SH-SY5Y (cell line): ENCODE data around the gene SPCS2.
A peak's percentile ranks its signal among the peaks of the same experiment; 100 is the strongest.

ENCODE experiments used
- GATA2 ChIP-seq: IDR thresholded peaks from 2 replicates; pipeline ENCODE4 v1.6.1; 2011; ENCODE audit warnings: mild to moderate bottlenecking, low read depth, low read length
- GATA3 ChIP-seq: IDR thresholded peaks from 2 replicates; pipeline ENCODE4 v1.6.1; 2011; ENCODE audit warnings: low read depth, mild to moderate bottlenecking, low read length, moderate library complexity

SPCS2 gene

GRCh38 chr11:74948898-74949752 is at the start of gene SPCS2, which contains the start of gene XRRA1:
TSS of gene SPCS2 (plus strand) at chr11:74949266. CDS start at chr11:74949286, 20 bp downstream.
TSS of gene XRRA1 (minus strand) at chr11:74949091. CDS start at chr11:74940878, 8,213 bp downstream.
- TF ChIP-seq GATA3 = no peak
- TF ChIP-seq GATA2 = no peak; the same call in 1 of the 2 replicates

GRCh38 chr11:74902342-74902741 is 46.7 kb upstream of the SPCS2 start:
- no peak for TF ChIP-seq GATA2
- TF ChIP-seq GATA3 = no peak

DNA sequence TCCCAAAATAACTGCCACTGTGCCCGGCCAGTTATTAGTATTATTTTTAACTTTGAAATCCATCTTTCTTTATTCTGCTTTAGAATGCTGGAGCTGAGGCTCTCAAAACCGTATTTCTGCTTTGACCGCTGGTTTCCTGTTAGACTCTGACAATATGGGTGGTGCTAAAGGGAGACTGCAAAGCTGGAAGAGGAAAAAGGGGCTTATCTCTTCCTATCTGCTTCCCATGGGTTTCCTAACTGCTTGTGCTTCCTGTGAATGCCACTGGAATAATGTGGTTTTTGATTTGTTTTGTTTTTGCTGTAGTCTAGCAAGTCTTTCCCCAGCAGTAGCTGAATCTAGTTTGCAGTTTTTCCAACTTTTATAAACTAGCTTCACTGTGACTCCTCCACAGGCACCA is 43.7 kb upstream of the SPCS2 start:
- no peak for TF ChIP-seq GATA2
- no peak for TF ChIP-seq GATA3

GRCh38 chr11:74909385-74909784 is 39.7 kb upstream of the SPCS2 start:
- no peak for TF ChIP-seq GATA3
- TF ChIP-seq GATA2 = no peak

DNA sequence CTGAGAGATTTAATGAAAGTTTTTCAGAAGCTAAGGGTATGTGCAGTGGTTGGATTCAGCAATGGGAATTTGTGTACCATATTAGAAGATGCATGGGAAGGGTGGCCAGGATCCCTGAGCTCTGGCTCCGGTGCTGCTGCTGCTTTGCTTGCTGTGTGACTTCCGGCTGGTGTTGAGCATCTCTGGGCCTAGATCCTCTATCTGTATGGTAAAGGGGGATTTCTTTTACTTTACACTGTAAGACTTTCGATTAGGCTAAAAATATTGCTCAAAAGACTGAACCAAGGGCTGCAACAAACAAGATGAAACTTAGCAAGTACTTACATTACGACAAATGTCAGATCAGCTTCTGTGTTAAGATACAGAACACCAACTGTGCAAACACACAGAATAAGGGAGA is 39.3 kb upstream of the SPCS2 start:
- TF ChIP-seq GATA3 = no peak
- TF ChIP-seq GATA2 = no peak

- TF ChIP-seq GATA2 (no peak), GATA3 (no peak)
Observed at GRCh38 chr11:74923125-74923524, 25.9 kb upstream of the SPCS2 start.

DNA sequence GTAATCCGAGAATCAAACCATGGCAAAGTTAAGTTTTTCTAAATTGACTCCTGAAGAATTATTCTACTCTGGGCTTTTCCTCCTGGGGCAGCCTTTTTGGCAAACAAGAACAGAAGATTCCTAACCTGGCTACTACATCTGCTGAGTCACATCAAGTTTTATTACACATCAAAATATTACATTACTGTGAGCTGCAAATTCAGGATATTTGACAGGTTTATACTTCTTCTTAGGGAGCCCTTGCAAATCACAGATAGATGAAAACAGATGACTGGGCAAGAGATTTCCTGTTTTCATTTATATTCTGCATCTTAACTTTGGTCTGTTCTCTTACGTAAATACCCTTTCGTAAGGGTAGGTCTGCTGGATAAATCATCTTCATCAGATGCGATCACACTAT is 23.8 kb upstream of the SPCS2 start:
- no peak for TF ChIP-seq GATA2
- TF ChIP-seq GATA3 = no peak

- TF ChIP-seq GATA2 (no peak), GATA3 (no peak)
Observed at GRCh38 chr11:74926304-74927030, 22.6 kb upstream of the SPCS2 start.

- TF ChIP-seq GATA3 = no peak
- TF ChIP-seq GATA2 = no peak
Observed at GRCh38 chr11:74927496-74927895, 21.6 kb upstream of the SPCS2 start.

DNA sequence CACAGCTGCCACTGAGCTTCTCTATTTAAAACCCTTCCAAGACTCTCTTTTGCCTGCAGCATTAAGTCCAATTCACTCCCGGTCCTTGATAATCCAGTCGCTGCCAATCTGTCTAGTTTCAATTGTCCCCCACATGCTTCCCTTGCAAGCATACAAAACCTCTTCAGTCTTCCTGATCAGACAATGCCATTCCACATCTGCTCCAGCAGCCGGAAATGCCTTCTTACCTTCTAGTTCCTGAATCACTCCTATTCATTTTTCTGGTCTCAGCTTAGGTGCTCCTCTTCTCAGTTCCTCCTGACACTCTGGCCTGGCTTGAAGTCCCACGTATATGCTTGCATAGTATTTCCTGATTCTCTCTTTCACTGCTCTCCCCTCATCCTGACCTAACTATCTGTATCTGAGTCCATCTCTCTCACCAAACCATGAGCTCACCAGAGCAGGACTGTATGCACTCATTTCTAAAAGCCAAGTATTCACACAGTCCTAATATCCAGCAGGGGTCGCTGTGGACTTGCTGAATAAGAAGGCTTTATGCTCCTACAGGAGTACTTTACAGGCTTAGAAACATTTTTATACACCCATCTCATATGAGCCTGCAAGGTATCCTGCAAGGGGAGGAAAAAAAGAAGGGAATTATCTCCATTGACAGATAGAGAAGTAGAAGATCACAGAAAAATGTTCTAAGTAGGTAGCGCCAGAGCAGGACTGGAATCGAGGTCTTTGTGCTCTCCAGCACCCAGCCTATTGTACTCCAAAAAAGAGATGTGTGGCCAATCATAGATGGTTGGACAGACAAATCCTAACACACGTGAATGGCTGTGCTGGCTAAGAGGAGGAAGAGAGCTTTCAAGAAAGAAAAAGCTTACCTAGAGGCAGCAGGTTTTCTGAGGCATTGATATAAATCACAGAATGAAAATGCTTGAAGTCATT is 19.4 kb upstream of the SPCS2 start:
- no peak for TF ChIP-seq GATA3
- no peak for TF ChIP-seq GATA2

- TF ChIP-seq GATA2 = no peak
- TF ChIP-seq GATA3 = no peak
Observed at GRCh38 chr11:74932169-74932568, 16.9 kb upstream of the SPCS2 start.

- no peak for TF ChIP-seq GATA2
- no peak for TF ChIP-seq GATA3
Observed at GRCh38 chr11:74932797-74933196, 16.3 kb upstream of the SPCS2 start.

- TF ChIP-seq GATA3 (no peak), GATA2 (no peak)
Observed at GRCh38 chr11:74933765-74934164, 15.3 kb upstream of the SPCS2 start.

DNA sequence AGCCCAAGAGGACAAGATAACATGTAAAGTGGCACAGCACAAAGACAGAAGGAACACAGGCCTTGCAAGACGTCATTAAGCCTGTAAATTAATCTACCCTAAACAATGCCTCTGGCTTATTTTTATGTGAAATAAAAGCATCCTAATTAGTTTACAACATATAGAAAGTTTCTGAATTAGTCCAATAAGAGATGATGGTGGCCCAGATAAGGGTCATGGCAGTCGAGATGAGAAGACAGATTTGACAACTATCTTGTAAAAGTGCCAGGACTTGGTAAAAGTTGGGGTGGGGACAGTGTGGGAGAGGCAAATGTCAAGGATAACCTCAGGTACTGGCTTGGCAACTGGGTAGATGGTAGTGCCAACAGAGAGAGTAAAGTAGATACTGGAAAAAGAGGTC is 13.8 kb upstream of the SPCS2 start:
- TF ChIP-seq GATA3 (peak; percentile 91), GATA2 (peak; percentile 80)
